H1 (cell line): ENCODE results near the gene SUCLG2. TPM values are rescaled to one million over a fixed set of nuclear protein-coding genes. Genes with fewer than 3 reads are reported as not detected.

Experiments used
- CTCF ChIA-PET: fragments of 300-600 bp; sonication (Branson Sonifier 250); formaldehyde crosslinking; loops from one replicate; lab custom pipeline; 2021; ENCODE audit not compliant: partially characterized antibody; lab: Charles Lee
- POLR2A ChIA-PET: fragments of 300-600 bp; sonication (Branson Sonifier 250); formaldehyde crosslinking; loops from one replicate; lab custom pipeline; 2021; ENCODE audit warnings: inconsistent platforms; ENCODE audit not compliant: partially characterized antibody; lab: Charles Lee
- DNase-seq, 2 experiments: peaks; one replicate each; pipeline versions ENCODE4 v3.0.0 to v3.0.0-alpha.2; 2010 to 2022; ENCODE audit warnings: low spot score in 2 of 2, low read depth in 1 of 2, mixed read lengths in 1 of 2
- FAIRE-seq: peaks from 2 replicates; lab custom pipeline; 2011; peaks lifted over from hg19 to GRCh38; lab: Jason Lieb, UNC
- H2AFZ ChIP-seq: 2 replicates; pipeline ENCODE4 v1.8.1; 2012; ENCODE audit warnings: low read length, inconsistent platforms
- H2AK5ac ChIP-seq: 2 replicates; pipeline ENCODE4 v1.6.1; 2013; ENCODE audit warnings: low read depth, low read length
- H2BK120ac ChIP-seq: replicated peaks from 2 replicates; pipeline ENCODE3; 2013; ENCODE audit warnings: low read depth, low read length, inconsistent platforms
- H2BK12ac ChIP-seq: 2 replicates; pipeline ENCODE4 v1.6.1; 2013; ENCODE audit warnings: low read depth, low read length
- H2BK15ac ChIP-seq: 2 replicates; pipeline ENCODE4 v1.6.1; 2013; ENCODE audit warnings: low read length
- H2BK20ac ChIP-seq: 2 replicates; pipeline ENCODE4 v1.6.1; 2013; ENCODE audit warnings: low read length
- H2BK5ac ChIP-seq: 2 replicates; pipeline ENCODE4 v1.6.1; 2013; ENCODE audit warnings: low read depth, low read length
- H3K14ac ChIP-seq: 2 replicates; pipeline ENCODE4 v1.6.1; 2013; ENCODE audit warnings: inconsistent platforms; ENCODE audit not compliant: insufficient read length
- H3K18ac ChIP-seq: 2 replicates; pipeline ENCODE4 v1.6.1; 2013; ENCODE audit warnings: low read length; ENCODE audit errors: extremely low read depth
- H3K23ac ChIP-seq: 2 replicates; pipeline ENCODE4 v1.6.1; 2013; ENCODE audit warnings: inconsistent platforms; ENCODE audit not compliant: insufficient read length
- H3K23me2 ChIP-seq: 2 replicates; pipeline ENCODE4 v1.6.1; 2013; ENCODE audit warnings: low read depth, low read length
- H3K27ac ChIP-seq: 2 replicates; pipeline ENCODE4 v1.6.1; 2011; ENCODE audit warnings: low read depth, low read length, inconsistent platforms
- H3K27me3 ChIP-seq, 4 experiments: replicated peaks in 1 of 4; 1 replicate in 1 of 4; 2 replicates in 3 of 4; pipeline versions ENCODE4 v1.6.1 to v1.8.1; 2011 to 2013; ENCODE audit warnings: low read length in 3 of 4, mild to moderate bottlenecking in 3 of 4, inconsistent platforms in 2 of 4, mixed read lengths in 2 of 4, moderate library complexity in 1 of 4; ENCODE audit not compliant: control insufficient read depth in 3 of 4, insufficient read depth in 3 of 4; ENCODE audit errors: extremely low read depth in 1 of 4
- H3K36me3 ChIP-seq, 4 experiments: 2 replicates each; pipeline versions ENCODE4 v1.6.1 to v1.8.1; 2011 to 2013; ENCODE audit warnings: mild to moderate bottlenecking in 4 of 4, low read length in 3 of 4, moderate library complexity in 2 of 4, control low read depth in 1 of 4, inconsistent platforms in 1 of 4; ENCODE audit not compliant: insufficient read depth in 4 of 4, control insufficient read depth in 2 of 4
- H3K4ac ChIP-seq: replicated peaks from 2 replicates; pipeline ENCODE3; 2013; ENCODE audit warnings: low read length, low read depth, mixed read lengths, inconsistent platforms; ENCODE audit not compliant: insufficient read length
- H3K4me1 ChIP-seq, 4 experiments: replicated peaks in 1 of 4; 1 replicate in 1 of 4; 2 replicates in 3 of 4; pipeline versions ENCODE4 v1.6.1 to v1.8.1; 2011 to 2013; ENCODE audit warnings: low read length in 3 of 4, inconsistent platforms in 2 of 4, mixed read lengths in 1 of 4; ENCODE audit not compliant: insufficient read depth in 4 of 4, control insufficient read depth in 3 of 4
- H3K4me2 ChIP-seq, 2 experiments: 2 replicates each; pipeline versions ENCODE4 v1.6.1 to v1.8.1; 2011 to 2013; ENCODE audit warnings: low read depth in 2 of 2, low read length in 2 of 2, control low read depth in 1 of 2, inconsistent platforms in 1 of 2, mild to moderate bottlenecking in 1 of 2; ENCODE audit not compliant: insufficient read depth in 1 of 2
- H3K4me3 ChIP-seq, 4 experiments: fragments of 200-600, 300-600 bp in 1 of 4; sonication (generic), shearing (Covaris generic), sonication (Bioruptor Twin) in 1 of 4; 2 replicates each; pipeline versions ENCODE4 v1.5.1 to v1.8.1; 2011 to 2016; ENCODE audit warnings: low read length in 4 of 4, low read depth in 3 of 4, control low read depth in 2 of 4, inconsistent platforms in 2 of 4, mild to moderate bottlenecking in 2 of 4, mixed read lengths in 1 of 4, moderate library complexity in 1 of 4; ENCODE audit not compliant: insufficient read depth in 2 of 4; ENCODE audit errors: extremely low read depth in 1 of 4
- H3K56ac ChIP-seq: replicated peaks from 2 replicates; pipeline ENCODE3; 2013; ENCODE audit warnings: low read depth, mild to moderate bottlenecking, mixed read lengths, low read length, inconsistent platforms; ENCODE audit not compliant: insufficient read length
- H3K79me1 ChIP-seq: 2 replicates; pipeline ENCODE4 v1.6.1; 2013; ENCODE audit warnings: low read depth, low read length, control low read depth
- H3K79me2 ChIP-seq, 2 experiments: 2 replicates each; pipeline versions ENCODE4 v1.6.1 to v1.8.1; 2012 to 2013; ENCODE audit warnings: low read length in 2 of 2, mild to moderate bottlenecking in 2 of 2, inconsistent platforms in 1 of 2; ENCODE audit not compliant: insufficient read depth in 2 of 2, control insufficient read depth in 1 of 2
- H3K9ac ChIP-seq, 4 experiments: replicated peaks in 1 of 4; 1 replicate in 1 of 4; 2 replicates in 3 of 4; pipeline versions ENCODE4 v1.6.1 to v1.8.1; 2011 to 2013; ENCODE audit warnings: low read depth in 3 of 4, low read length in 3 of 4, control low read depth in 2 of 4, mild to moderate bottlenecking in 2 of 4, moderate library complexity in 2 of 4, inconsistent platforms in 1 of 4; ENCODE audit errors: extremely low read depth in 1 of 4
- H3K9me3 ChIP-seq, 2 experiments: 2 replicates each; pipeline versions ENCODE4 v1.6.1 to v1.8.1; 2012 to 2013; ENCODE audit warnings: mild to moderate bottlenecking in 2 of 2, moderate library complexity in 2 of 2, control low read depth in 1 of 2, inconsistent platforms in 1 of 2, low read depth in 1 of 2, low read length in 1 of 2, mixed read lengths in 1 of 2; ENCODE audit not compliant: insufficient read depth in 2 of 2
- H4K20me1 ChIP-seq, 2 experiments: replicated peaks in 1 of 2; 2 replicates each; pipeline versions ENCODE3 to v1.8.1; 2011 to 2013; ENCODE audit warnings: inconsistent platforms in 2 of 2, low read length in 2 of 2, mild to moderate bottlenecking in 1 of 2; ENCODE audit not compliant: insufficient read depth in 2 of 2, control insufficient read depth in 1 of 2
- H4K5ac ChIP-seq: 2 replicates; pipeline ENCODE4 v1.6.1; 2013; ENCODE audit warnings: low read length, low read depth, mixed read lengths, inconsistent platforms; ENCODE audit not compliant: insufficient read length
- H4K8ac ChIP-seq: 2 replicates; pipeline ENCODE4 v1.8.0; 2013; ENCODE audit warnings: mild to moderate bottlenecking, moderate library complexity, low read length, inconsistent platforms; ENCODE audit not compliant: insufficient read depth; ENCODE audit errors: extremely low read depth
- H4K91ac ChIP-seq: replicated peaks from 2 replicates; pipeline ENCODE3; 2013; ENCODE audit warnings: low read length, mixed read lengths, inconsistent platforms; ENCODE audit not compliant: insufficient read length
- ASH2L ChIP-seq: fragments of 200-600, 300-600 bp; sonication (generic); IDR thresholded peaks from one replicate; pipeline ENCODE4 v1.7.1; 2017; ENCODE audit warnings: low read length
- CTBP2 ChIP-seq: IDR thresholded peaks from 2 replicates; pipeline ENCODE4 v1.7.0; 2011; ENCODE audit warnings: borderline replicate concordance, mild to moderate bottlenecking, moderate library complexity, mixed read lengths, low read length; ENCODE audit not compliant: insufficient read depth, insufficient read length
- RXRA ChIP-seq: IDR thresholded peaks from 2 replicates; pipeline ENCODE4 v1.6.1; 2011; ENCODE audit warnings: low read depth, mild to moderate bottlenecking, low read length, moderate library complexity; ENCODE audit not compliant: insufficient read depth
- SP2 ChIP-seq: IDR thresholded peaks from 2 replicates; pipeline ENCODE4 v1.6.1; 2012; ENCODE audit warnings: mild to moderate bottlenecking, low read length, inconsistent platforms
- TEAD4 ChIP-seq: IDR thresholded peaks from 2 replicates; pipeline ENCODE4 v1.6.1; 2012; ENCODE audit warnings: low read depth, low read length, inconsistent platforms, mixed read lengths
- WGBS, 2 experiments: shearing (Covaris generic) in 1 of 2; methylation state at CpG; one replicate each; pipeline versions ENCODE4 v1.1.6 to v1.1.7; 2013 to 2015; ENCODE audit warnings: low lambda C conversion rate in 2 of 2, mixed read lengths in 2 of 2, inconsistent platforms in 1 of 2, low coverage in 1 of 2, missing lambda C conversion rate in 1 of 2; ENCODE audit not compliant: insufficient replicate concordance in 2 of 2, insufficient coverage in 1 of 2, insufficient read length in 1 of 2; ENCODE audit errors: extremely low coverage in 1 of 2, missing lambda C conversion rate in 1 of 2; 5-methylcytosine and 5-hydroxymethylcytosine counted together
- polyA plus RNA-seq, 7 experiments: library from polyadenylated mRNA; depleted of rRNA in 3 of 7; stranded (reverse) in 5 of 7; unstranded in 2 of 7; fragments of >200 nt in 5 of 7; fragments of 200-250 nt in 2 of 7; gene quantifications; 1 replicate in 5 of 7; 2 replicates in 1 of 7; 4 replicates in 1 of 7; pipeline versions ENCODE4 v1.2.1 to v1.2.3, GENCODE V29; 2011 to 2013; ENCODE audit warnings: missing spikeins in 2 of 7, mixed read lengths in 2 of 7
- total RNA-seq: library from RNA; stranded (reverse); fragmentation: NEBNext Ultra II Directional; extraction: Animal tissue kit (Norgen Biotek cat#: 25700); gene quantifications from 2 replicates; pipeline ENCODE4 v1.2.1, GENCODE V29; 2021

Gene SUCLG2
- total and polyA plus RNA-seq, 2 of the 8 experiments (the other 6 are each of a cell fraction or from before 2014, with no cell fraction given) = 12.9 to 46.2 TPM

DNA sequence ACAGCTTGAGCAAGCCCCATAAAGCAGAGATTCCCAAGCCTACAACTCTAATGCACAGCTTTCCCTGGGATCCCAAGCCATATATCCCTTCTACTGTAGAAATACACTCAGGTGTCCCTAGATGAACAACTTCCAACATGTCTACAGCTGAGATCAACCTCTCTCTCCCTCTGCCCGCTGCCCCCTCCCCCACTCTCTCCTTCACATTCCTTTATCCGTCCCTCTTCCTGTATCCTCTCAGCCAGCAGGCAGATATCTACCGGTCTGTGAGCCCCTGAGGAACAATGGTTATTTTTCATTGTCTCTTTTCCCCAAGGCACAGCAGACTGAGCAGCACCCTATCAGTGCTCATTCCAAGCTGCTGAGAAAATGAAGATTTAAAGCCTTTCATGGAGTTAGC, 138.6 kb downstream of the SUCLG2 start:
- no peak overlapping the region for H4K91ac ChIP-seq
- no peak overlapping the region for H3K4ac ChIP-seq
- H3K4me2 ChIP-seq = 0 out of 4 replicates have a peak overlapping the region, but pooled peaks of 1 of the 2 experiments have one; percentile 20
- no peak overlapping the region for H2BK120ac ChIP-seq
- H4K8ac ChIP-seq = no peak overlapping the region
- H4K5ac ChIP-seq = no peak overlapping the region
- H2BK12ac ChIP-seq = no peak overlapping the region; the same call in 1 of the 2 replicates
- H3K79me1 ChIP-seq = no peaks in the 10 kb centered on the region
- 23% methylated on average over 3 of the region's 3 CpGs; no CpG with 5 or more reads in 1 of the 2 experiments for WGBS, 2 experiments
- H3K9ac ChIP-seq = no peak overlapping the region
- H3K4me3 ChIP-seq = no peak overlapping the region
- H2BK20ac ChIP-seq = no peak overlapping the region
- H3K9me3 ChIP-seq = no peaks in the 10 kb centered on the region
- CTCF ChIA-PET = interaction anchor here (0.9 to 2.2 kb wide), 2 partner anchors 14 to 134 kb away, joined by 3 to 6 read pairs; no protein-coding TSS in a partner anchor
- POLR2A ChIA-PET = no interaction called here
- no peak overlapping the region for H2BK15ac ChIP-seq
- no peaks in the 10 kb centered on the region for H3K36me3 ChIP-seq
- H2AFZ ChIP-seq = no peak overlapping the region
- no peaks in the 10 kb centered on the region for H4K20me1 ChIP-seq
- H2BK5ac ChIP-seq = no peak overlapping the region
- H3K27ac ChIP-seq = no peak overlapping the region
- H3K23ac ChIP-seq = no peak overlapping the region
- no peak overlapping the region for H3K14ac ChIP-seq
- H3K27me3 ChIP-seq = no peaks in the 10 kb centered on the region
- no peak overlapping the region for H3K56ac ChIP-seq
- TF ChIP-seq TEAD4 (peak; percentile 84), SP2 (no peak), ASH2L (peak; percentile 46), RXRA (no peak), CTBP2 (peak; percentile 40)
- DNase-seq (no peak), FAIRE-seq (no peak)
- H3K18ac ChIP-seq = peak overlapping the region; percentile 7; the same call in 1 of the 2 replicates
- H3K4me1 ChIP-seq = peaks cover 0 to 3% (median 1%) of the 10 kb centered on the region in 4 experiments; a peak in 1 of 7 replicates
- no peak overlapping the region for H2AK5ac ChIP-seq
- no peaks in the 10 kb centered on the region for H3K23me2 ChIP-seq
- no peaks in the 10 kb centered on the region for H3K79me2 ChIP-seq
